Astrocyte of the spinal cord (primary cell): ENCODE measurements around the gene GGN.

Source experiments
- DNase-seq: peaks from one replicate; pipeline ENCODE4 v3.0.0; 2011; ENCODE audit warnings: low read depth, low spot score
- H3K4me3 ChIP-seq: 2 replicates; pipeline ENCODE4 v1.5.1; 2011; ENCODE audit warnings: low read depth, mild to moderate bottlenecking, low read length, moderate library complexity
- CTCF ChIP-seq: IDR thresholded peaks from 2 replicates; pipeline ENCODE4 v1.5.1; 2012; ENCODE audit warnings: low read depth, mild to moderate bottlenecking, low read length, inconsistent platforms
- in situ Hi-C: cut with HindIII; loops from 2 replicates; pipeline ENCODE4 v1.10.0; 2017; ENCODE audit warnings: low sequenced_read_pairs

The GGN gene

GRCh38 chr19:38395381-38396114 lies 7.7 kb upstream of the GGN start:
- no peak overlapping the region for H3K4me3 ChIP-seq
- in situ Hi-C loops, result no loop called here
- DNase-seq, result no peak
- TF ChIP-seq CTCF, result no peak

GRCh38 chr19:38394488-38394887 lies 6.7 kb upstream of the GGN start:
- in situ Hi-C loops, result no loop called here
- DNase-seq, result no peak
- no peak for TF ChIP-seq CTCF
- no peak overlapping the region for H3K4me3 ChIP-seq

GRCh38 chr19:38392707-38393308 lies 5.0 kb upstream of the GGN start:
- H3K4me3 ChIP-seq, result no peak overlapping the region
- DNase-seq, result peak; percentile 36
- TF ChIP-seq CTCF, result no peak
- in situ Hi-C loops, result no loop called here

GRCh38 chr19:38391911-38392464 lies 4.2 kb upstream of the GGN start:
- in situ Hi-C loops, result no loop called here
- DNase-seq, result no peak
- TF ChIP-seq CTCF, result no peak
- no peak overlapping the region for H3K4me3 ChIP-seq

- H3K4me3 ChIP-seq, result peak overlapping the region; percentile 82
- no peak for DNase-seq
- in situ Hi-C loops, result no loop called here
- no peak for TF ChIP-seq CTCF
Measured at GRCh38 chr19:38389957-38390924, 2.4 kb upstream of the GGN start.
